Activated CD4-positive, alpha-beta T cell treated with anti-CD3 and anti-CD28 coated beads, Interleukin-2, Interleukin-4, amounts not matched to agents 100 ng/mL and 50 ng/mL, durations not matched to agents 16 hours and 8 hours (primary cell): ENCODE results near the gene ATP8A2.
"Not testable (repeated sequence)": the region's sequence is repeated elsewhere in the genome, so short reads cannot be mapped to it uniquely, and the experiment has no call there.

Experiments used
- DNase-seq: peaks from one replicate; pipeline ENCODE4 v3.0.0-alpha.2; 2020; ENCODE audit warnings: low spot score

Gene ATP8A2

DNA sequence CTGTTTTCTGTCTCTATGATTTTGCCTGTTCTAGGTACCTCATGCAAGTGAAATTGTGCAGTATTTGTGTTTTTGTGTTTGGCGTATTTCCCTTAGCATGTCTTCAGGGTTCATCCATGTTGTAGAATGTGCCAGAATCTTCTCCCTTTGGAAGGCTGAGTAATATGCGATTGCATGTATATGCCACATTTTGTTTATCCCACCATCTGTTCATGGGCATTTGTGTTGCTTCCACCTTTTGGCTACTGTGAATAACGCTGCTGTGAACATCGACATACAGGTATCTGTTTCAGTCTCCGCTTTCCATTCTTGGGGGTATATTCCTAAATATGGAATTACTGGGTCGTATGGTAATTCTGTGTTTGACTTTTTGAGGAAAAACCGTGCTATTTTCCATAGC, 190.0 kb downstream of the ATP8A2 start:
- no peak for DNase-seq

DNA sequence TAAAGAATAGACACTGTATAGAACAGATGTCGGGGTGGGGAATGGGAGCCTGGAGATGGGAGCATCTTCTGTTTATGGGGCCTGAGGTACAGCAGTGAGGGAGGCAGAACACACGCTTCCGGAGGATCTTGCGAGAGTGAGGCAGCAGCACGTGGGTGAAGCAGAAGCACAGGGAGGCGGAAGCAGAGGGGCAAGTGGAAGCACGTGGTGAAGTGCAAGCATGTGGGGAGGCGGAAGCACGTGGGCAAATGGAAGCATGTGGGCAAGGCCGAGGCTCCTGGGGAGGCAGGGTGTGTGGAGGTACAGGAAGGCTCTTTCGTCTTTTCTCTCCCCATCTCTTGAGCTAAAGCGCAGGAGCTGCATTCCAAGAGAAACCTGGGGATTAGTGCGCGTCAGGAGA, 198.4 kb downstream of the ATP8A2 start:
- no peak for DNase-seq

DNA sequence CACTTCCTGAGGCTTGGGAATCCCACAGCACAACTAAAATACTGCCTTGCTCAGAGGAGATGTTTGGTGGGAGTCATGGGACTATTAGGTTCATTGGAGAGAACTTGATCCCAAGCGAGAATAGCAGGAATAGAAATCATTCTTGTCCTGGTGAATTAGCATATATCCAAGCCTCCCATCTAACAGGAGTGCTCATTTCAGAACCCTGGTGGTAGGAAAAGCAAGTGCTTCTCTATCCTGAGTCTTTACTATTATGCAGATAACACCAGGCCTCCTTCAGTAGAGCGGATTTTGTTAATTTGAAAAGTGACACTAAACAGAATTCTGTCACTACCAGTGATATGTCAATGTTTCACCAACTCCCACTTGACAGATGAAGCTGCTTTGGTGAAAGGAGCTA, 199.5 kb downstream of the ATP8A2 start:
- no peak for DNase-seq

DNA sequence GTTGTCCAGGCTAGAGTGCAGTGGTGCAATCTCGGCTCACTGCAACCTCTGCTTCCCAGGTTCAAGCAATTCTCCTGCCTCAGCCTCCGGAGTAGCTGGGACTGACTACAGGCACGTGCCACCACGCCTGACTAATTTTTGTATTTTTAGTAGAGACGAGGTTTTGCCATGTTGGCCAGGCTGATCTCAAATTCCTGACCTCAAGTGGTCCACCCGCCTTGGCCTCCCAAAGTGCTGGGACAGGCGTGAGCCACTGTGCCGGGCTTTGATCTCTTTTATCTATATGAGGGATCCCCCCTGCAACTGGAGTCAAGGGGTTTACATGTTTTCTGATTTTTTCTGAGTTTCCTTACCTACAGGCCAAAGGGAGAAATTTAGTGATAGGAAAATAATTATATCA, 200.4 kb downstream of the ATP8A2 start:
- not testable (repeated sequence) for DNase-seq

DNA sequence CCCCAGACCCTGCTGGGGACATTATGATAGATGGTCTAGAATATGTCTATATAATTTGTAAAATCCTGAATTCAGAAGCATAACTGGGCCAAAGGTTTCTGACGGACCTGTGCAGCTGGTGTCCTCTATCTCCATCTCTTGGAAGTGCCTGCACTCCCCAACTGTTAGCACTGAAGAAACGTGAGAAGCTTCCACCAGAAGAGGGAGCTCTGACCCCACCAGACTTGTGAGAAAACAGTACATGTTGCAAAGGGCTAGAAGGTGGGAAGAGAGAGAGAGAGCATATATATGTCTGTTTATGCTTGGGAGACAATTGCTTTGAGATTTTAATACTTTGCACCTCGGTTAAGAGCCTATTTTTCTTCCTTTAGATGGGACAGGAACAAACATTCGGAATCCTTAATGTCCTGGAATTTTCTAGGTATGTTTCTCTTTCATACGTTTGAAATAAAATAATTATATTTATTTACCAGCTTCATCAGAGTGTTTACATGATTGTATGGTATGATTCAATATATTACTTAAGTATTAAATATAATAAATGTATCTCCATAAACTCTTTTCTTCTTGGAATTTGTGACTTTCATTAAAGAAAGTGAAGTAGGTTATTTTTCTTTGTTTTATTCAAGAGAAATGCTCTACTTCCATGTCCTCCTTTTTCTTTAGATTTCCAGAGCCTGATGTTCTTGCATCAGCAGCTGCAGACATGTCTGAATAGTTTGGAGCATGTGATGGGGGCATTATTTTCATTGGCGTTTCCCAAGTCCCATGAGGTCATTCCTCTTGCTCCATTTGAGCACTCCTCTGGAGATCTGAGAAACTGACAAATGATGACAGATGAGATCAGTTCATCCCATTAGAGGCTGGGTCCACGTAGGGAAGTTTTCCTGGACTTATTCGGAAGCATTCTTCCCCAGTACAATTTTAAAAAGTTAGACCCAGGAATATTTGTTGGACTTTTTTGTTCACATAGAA, 202.9 kb downstream of the ATP8A2 start:
- DNase-seq = peak; percentile 79

DNA sequence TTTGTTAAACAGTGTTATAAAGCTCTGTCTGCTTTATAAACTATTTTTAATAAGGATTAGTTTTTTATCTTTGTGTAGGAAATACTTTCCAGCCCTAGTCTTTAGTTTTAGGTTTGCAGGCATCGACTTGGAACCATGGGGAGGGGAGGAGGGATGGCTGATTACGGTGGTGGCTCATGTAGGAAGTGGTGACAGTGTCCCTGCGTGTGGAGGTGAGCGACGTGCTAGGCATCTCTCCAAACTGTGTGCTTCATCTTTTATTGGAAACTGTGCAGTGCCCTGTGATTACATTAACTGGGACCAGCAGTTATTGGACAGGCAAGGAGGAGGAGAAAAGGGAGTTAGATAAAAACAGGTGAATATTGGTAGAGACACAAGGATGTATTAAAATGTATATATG, 203.8 kb downstream of the ATP8A2 start:
- no peak for DNase-seq

DNA sequence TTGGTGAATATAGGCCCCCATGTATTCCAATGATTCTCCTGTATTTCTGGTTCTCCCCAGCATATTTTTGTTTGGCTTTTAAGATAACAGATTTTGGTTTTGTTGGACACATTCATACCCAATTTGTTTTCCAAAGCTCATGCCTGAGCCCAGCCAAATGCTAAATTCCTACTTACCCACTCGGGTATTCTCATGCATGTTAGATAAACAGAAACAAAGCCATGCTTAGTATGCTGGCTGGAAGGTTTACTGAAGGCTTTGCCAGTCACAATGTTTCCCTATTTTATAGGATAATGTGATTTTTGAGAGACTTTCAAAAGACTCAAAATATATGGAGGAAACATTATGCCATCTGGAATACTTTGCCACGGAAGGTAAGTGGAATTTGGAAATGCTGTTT, 206.8 kb downstream of the ATP8A2 start:
- no peak for DNase-seq

DNA sequence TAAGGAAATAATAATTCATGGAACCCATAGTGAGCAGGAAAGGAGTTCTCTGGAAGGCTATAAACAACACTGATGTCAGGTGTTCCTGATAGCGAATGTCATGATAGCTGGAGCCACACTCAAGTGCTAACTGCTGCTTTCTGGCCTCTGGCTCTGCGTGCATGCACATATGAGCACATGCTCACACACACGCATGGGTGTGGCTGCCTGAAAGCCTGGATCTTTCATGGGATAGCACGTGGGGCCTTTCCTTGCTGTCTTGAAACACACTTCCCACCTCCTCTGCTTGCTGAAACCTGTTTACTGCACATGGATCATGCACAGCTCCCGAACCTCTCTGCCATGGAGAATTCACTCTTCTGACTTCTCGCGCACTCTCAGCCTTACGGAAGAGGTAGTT, 207.4 kb downstream of the ATP8A2 start:
- no peak for DNase-seq

DNA sequence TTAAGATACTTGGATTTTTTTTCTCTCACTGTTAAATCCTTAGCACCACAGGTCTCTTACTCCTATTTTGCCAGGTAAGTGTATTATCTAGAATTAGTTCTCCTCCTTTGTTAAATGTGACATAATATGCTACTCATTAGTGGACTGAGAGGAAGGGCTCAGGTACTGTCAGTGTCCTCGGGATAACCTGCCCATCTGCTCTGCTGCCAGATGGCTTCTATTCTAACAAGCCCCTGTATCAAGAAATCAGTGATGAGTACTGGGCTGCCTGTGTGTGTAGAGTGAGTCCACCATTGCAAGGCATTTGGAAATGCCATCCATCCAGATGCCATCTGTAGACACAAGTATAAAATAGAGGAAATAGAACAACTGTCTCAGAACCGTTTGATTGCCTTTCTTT, 209.6 kb downstream of the ATP8A2 start:
- DNase-seq = no peak

DNA sequence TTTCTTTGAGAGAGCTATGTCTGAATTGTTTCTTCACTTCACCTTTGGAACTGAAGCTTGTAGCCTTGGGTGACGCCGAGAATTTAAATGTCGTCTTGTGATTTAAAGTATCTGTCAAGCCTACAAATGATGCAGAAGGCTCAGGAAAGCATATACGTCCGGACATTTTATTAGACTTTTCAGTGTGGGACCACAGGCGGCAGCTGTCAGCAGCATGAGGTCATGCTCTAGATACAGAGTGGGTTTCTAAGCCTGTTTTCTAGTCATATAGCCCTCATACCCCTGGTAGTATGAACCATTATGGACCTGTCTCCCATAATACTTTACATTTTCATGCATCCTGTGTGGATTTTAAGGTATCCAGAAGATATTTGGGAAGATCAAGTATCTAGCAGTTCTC, 212.3 kb downstream of the ATP8A2 start:
- DNase-seq = no peak

DNA sequence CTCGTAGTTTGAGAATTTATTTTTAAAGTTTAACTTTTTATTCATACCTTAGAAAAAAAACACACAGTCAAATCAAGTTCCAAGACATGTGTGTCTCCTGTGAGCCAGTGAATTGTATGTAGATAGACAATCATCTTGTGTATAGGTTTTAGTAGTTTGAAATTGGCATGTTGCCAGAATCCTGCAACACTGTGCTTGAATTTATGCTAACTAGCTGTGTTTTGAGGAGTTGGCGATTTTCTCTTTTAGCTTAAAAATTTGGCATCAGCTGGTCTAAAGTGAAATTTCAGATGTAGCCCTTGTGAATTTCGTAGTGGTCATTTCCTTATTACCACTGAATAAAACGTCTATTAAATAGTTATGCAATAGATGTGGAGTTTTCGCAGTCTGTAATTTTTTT, 213.2 kb downstream of the ATP8A2 start:
- DNase-seq = no peak

DNA sequence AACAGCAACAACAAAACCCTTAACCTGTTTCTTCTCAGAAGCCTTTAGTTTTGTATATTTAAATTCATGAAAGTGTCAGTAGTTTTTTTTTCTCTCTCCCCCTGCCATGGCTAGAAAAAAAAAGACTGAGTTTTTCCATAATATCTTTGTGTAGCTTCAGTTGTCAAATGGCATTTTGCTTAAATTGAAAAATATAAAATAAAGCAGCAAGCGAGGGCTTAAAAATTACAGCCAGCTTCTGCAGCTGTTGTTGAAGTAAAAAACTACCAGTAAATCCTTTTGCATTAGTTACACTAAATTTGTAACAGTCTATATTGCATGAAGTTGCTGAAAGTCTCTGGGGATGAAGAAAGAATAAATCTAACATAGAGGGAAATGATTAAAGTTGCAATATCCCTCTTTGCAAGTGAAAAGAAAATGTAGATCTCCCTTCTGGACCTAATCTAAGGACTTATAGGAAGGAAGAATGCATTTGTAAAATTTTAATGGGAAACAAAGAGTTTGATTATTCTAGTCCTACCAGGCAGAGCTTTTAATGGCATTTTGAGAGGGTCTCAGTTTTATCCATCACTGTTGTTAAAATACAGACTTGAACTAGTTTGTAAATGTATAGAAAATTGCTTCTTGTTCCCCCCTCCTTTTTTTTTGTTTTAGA, 215.7 kb downstream of the ATP8A2 start:
- DNase-seq = no peak

DNA sequence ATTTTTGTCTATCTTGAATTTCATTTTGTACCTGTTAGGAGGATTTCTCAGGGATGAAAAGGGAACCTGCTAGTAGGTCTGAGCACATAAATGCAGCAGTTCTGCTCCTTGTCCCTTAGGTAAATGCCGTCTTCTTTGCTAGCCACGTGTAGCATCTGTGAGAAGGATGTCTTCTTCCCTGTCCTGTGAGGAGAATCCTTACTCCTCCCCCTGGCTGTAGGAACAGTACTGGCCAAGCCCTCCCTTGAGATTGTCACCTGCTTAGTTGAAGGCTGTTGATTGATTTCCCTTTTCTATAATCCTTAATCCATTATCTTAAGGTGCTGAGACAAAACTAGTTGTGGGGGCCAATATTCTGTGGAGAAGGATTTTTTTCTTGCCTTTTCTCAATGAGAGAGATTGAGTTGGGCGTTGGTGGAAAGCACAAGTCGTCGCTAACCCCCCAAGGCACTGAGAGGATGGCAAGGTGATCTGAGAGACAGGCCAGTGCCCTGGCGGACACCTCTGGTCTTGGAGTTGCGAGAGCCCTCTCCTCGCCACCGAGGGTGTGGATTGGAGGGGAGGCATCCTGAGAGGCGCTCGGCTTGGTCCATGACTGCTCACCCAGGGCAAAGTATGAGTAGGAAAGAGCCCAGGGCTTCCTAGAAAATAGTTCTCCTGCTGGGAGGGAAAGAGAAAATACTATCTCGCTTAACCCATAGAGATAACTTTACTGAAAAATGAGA, 216.7 kb downstream of the ATP8A2 start:
- DNase-seq = no peak

DNA sequence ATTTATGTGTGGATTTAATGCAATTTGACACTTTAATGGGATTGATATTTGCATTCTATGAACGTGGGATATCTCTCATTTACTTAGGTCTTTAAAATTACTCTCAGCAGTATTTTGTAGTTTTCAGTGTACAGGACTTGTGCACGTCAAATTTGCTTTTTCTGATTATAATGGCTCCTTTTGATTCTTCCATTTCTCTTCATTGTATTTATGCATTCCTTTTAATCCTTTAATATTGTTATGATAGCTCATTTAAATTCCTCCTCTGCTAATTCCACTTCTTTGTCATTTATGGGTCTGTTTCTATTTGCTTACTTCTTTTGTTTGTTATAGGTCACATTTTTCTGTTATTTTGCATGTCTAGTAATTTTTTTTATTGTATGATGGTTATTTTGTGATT, 226.6 kb downstream of the ATP8A2 start:
- DNase-seq = no peak

DNA sequence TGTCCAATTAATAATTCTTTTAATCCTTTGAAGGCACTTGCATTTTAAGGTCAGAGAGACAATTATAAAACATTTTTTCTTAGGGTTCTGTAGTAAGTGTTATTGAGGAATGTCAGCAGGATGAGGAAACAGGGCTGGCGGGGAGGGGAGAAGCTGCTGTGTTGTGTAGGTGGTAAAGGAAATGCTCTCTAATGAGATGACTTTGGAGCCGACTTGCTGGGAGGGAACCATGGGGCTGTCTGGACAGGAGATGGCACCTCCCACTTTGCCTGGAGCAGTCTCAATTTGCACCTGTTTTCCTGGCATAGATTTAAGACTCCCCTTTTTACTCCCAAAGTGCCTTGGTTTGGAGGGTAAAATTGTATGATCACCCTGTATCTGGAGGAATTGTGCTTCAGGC, 230.4 kb downstream of the ATP8A2 start:
- no peak for DNase-seq

DNA sequence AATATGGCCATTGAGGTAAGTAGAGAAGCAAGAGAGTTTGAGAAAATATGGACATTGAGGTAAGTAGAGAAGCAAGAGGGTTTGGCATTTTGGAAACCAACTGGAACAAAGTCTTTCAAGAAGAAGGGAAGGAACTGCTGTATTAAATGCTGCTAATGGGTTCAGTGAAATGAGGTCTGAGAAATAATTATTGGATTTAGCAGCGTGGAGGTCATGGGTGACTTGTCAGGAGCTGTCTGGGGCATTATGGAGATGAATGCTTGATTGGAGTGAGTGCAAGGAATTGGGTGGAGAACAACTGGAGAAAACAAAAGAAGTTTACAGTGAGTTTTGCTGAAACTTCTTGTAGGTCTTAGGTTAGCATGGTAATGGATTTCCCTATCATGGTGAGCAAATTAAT, 232.3 kb downstream of the ATP8A2 start:
- no peak for DNase-seq

DNA sequence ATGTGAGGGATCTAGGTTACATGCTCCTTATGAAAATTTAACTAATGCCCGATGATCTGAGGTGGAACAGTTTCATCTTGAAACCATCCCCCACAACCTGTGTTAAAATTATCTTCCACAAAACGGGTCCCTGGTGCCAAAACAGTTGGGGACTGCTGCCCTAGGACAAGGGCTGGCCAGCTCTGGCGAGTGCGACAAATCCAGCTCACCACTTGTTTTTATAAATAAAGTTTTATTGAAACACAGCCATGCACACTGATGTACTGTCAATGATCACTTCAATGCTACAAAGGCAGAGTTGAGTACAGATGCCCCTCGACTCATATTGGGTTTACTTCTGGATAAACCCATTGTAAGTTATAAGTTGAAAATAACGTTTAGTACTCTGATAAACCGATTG, 235.3 kb downstream of the ATP8A2 start:
- no peak for DNase-seq

DNA sequence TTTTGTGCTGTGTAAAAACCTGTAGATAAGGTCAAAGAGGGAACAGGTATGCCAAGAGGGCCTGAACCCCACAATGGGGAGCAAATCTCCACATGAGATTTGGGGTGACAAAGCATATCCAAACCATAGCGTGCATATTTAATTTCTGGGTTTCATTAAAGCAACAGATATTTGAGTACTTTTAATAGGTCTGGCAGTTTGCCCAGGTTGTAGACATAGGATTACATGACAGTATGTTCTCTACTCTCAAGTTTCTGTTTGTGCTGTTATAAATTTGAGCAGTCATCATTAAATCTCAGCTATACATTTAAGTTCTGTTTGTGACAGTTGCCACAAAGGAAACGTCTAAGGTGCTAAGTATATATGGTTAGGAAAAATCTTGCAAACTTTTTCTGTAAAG, 236.4 kb downstream of the ATP8A2 start:
- no peak for DNase-seq

DNA sequence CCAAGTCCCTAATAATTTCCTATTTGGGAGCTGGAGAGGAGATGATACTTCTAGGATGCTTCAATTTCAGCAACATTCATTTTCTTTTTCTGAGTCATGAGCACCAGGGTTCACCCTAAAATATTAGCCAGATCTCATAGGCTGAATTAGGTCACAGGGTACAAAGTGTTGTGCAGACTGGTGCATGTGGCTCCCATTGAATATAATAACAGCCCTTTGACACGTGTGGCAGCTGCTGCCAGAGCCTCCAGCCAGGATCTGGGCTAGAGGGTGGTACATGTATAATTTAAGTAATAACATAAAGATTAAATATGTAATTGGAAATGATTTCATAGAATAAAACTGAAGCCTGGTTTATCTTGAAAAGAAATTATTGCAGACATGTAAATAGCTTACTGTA, 244.9 kb downstream of the ATP8A2 start:
- no peak for DNase-seq

DNA sequence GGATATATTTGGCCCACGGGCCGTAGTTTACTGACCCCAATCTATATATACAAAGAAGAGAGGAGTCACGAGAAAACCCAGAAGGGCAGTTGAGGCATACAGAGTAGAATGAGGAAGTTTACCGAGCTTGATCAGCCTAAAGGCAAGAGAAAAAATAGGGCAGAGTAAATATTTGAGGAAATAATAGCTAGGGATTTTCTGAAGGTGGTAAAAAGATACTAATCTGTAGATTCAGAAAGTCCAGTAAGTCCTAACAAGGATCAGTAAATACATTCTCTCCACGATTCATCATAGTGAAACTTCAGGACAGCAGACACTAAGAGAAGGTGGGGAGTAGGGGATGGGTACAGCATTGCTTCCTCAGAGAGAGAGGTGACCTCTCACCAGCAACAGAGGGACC, 248.1 kb downstream of the ATP8A2 start:
- no peak for DNase-seq

DNA sequence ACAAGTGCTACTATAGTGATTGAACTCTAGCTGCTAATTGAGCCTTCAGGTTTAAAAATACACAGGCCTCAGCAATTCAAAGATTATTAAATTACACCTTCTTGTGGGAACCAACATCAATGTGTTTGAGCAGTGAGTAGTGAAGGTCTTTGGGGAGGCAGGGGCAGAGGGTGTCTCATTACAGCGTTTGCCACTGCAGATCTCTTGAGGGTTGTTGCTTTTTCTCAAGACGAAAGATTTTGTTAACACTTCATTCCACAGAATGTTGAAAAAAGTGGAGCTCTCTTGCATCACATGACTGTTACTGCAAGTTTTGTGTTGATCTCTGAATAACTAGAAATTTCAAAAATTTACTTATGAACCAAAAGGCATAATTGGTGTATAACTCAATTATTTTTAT, 253.6 kb downstream of the ATP8A2 start:
- no peak for DNase-seq

DNA sequence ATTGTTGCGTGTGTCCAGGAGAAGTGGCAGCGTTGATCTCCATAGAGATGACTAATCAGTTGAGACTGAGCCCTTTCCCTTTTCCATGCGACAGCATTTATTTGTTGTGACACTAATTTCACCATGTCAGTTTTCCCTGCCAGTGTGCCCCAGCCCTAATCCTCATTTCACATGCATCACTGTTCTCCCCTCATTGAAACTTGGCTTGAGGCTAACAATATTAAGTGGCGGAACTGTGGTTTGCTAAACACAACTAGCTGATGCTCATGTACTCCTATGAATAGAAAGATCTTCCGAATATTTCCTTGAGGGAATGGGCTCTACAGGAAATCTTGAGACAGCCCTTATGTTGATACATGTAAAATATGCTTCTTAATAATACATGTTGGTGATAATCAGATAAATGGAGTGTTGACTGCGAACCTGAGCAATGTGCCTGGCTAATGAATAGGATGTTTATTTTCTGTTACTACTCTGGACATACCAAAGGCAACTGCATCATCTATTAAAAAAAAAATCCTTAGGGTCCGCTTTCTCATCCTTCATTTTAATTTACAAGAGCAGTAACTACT, 258.6 kb downstream of the ATP8A2 start:
- DNase-seq = no peak
